HepG2 (cell line): ENCODE measurements around the gene CFAP92. TPM values are rescaled to one million over a fixed set of nuclear protein-coding genes. Genes with fewer than 3 reads are reported as not detected.

Experiments used
- ATAC-seq: fragments of 200-7000 bp; cut with Tn5 transposase; 3 replicates; pipeline ENCODE4 v1.9.1; 2020; ENCODE audit warnings: mild to moderate bottlenecking, moderate library complexity
- BruUV-seq: library from RNA; stranded (reverse); fragments of 400-500 nt; replicated peaks from 2 replicates; lab custom pipeline; 2021; lab: Mats Ljungman, UMichigan
- CTCF ChIA-PET: fragments of 300-600 bp; formaldehyde crosslinking; extraction: SDS; loops from one replicate; lab custom pipeline; 2021; ENCODE audit warnings: low total read pairs, inconsistent platforms, low intra/inter-chr PET ratio; lab: Yijun Ruan, JAX
- POLR2A ChIA-PET: fragments of 350-600 bp; sonication (Branson Sonifier 250); formaldehyde crosslinking; loops from one replicate; lab custom pipeline; 2020; ENCODE audit warnings: antibody characterized with exemption, inconsistent platforms; lab: Yijun Ruan, JAX
- DNase-seq: peaks from one replicate; pipeline ENCODE4 v3.0.0-alpha.2; 2015; ENCODE audit warnings: low spot score
- FAIRE-seq: peaks from 3 replicates; lab custom pipeline; 2011; peaks lifted over from hg19 to GRCh38; lab: Jason Lieb, UNC
- H2AFZ ChIP-seq: one replicate; pipeline ENCODE4 v1.6.1; 2011; ENCODE audit warnings: low read length, inconsistent platforms
- H3K27ac ChIP-seq: fragments of 300-600 bp; 3 replicates; pipeline ENCODE4 v1.8.0; 2011; ENCODE audit warnings: mixed run types, mild to moderate bottlenecking, mixed read lengths, low read length, inconsistent platforms; ENCODE audit not compliant: insufficient read depth; ENCODE audit errors: extremely low read length
- H3K27me3 ChIP-seq, 2 experiments: fragments of 200-600 bp in 1 of 2; 2 replicates in 1 of 2; 3 replicates in 1 of 2; pipeline versions ENCODE4 v1.6.0 to v1.8.0; 2011; ENCODE audit warnings: low read length in 2 of 2, mild to moderate bottlenecking in 2 of 2, moderate library complexity in 2 of 2, inconsistent platforms in 1 of 2; ENCODE audit not compliant: insufficient read depth in 2 of 2, control insufficient read depth in 1 of 2
- H3K36me3 ChIP-seq, 2 experiments: fragments of 200-600 bp in 1 of 2; replicated peaks in 1 of 2; 2 replicates in 1 of 2; 3 replicates in 1 of 2; pipeline versions ENCODE4 v1.5.1 to v1.8.0; 2011; ENCODE audit warnings: low read length in 2 of 2, inconsistent platforms in 1 of 2; ENCODE audit not compliant: insufficient read depth in 2 of 2, control insufficient read depth in 1 of 2
- H3K4me1 ChIP-seq: 2 replicates; pipeline ENCODE4 v1.5.1; 2012; ENCODE audit warnings: low read length, inconsistent platforms; ENCODE audit not compliant: insufficient read depth
- H3K4me2 ChIP-seq: 2 replicates; pipeline ENCODE4 v1.6.0; 2011; ENCODE audit warnings: low read depth, low read length, inconsistent platforms
- H3K4me3 ChIP-seq, 3 experiments: fragments of 200-600 bp in 1 of 3; sonication (generic), shearing (Covaris generic) in 1 of 3; replicated peaks in 1 of 3; 2 replicates each; pipeline ENCODE4 v1.5.1; 2011 to 2016; ENCODE audit warnings: low read length in 3 of 3, inconsistent platforms in 2 of 3, low read depth in 2 of 3, mild to moderate bottlenecking in 2 of 3, control low read depth in 1 of 3, mixed read lengths in 1 of 3; ENCODE audit not compliant: insufficient read depth in 1 of 3
- H3K79me2 ChIP-seq: one replicate; pipeline ENCODE4 v1.6.1; 2011; ENCODE audit warnings: low read length, inconsistent platforms; ENCODE audit not compliant: insufficient read depth
- H3K9ac ChIP-seq: 2 replicates; pipeline ENCODE4 v1.6.0; 2011; ENCODE audit warnings: mild to moderate bottlenecking, low read depth, low read length, inconsistent platforms; ENCODE audit not compliant: insufficient read depth
- H3K9me3 ChIP-seq: 2 replicates; pipeline ENCODE4 v1.5.1; 2012; ENCODE audit warnings: mild to moderate bottlenecking, low read length
- H4K20me1 ChIP-seq: 2 replicates; pipeline ENCODE4 v1.6.0; 2011; ENCODE audit warnings: inconsistent platforms, mild to moderate bottlenecking, low read length, moderate library complexity; ENCODE audit not compliant: insufficient read depth
- ETV5 ChIP-seq: IDR thresholded peaks from 2 replicates; pipeline ENCODE4 v1.6.1; 2018; ENCODE audit warnings: missing biosample characterization, missing genetic modification reagents, inconsistent platforms, borderline replicate concordance
- FOXJ3 ChIP-seq: sonication (generic); formaldehyde crosslinking; IDR thresholded peaks from 2 replicates; pipeline ENCODE4 v1.4.0; 2020; ENCODE audit warnings: missing genetic modification reagents, mild to moderate bottlenecking, borderline replicate concordance
- GTF3A ChIP-seq: sonication (generic); formaldehyde crosslinking; conservative IDR thresholded peaks from 2 replicates; pipeline ENCODE4 v1.4.0; 2020; ENCODE audit warnings: mild to moderate bottlenecking, missing genetic modification reagents
- KAT2B ChIP-seq: fragments of 150-350 bp; IDR thresholded peaks from 2 replicates; pipeline ENCODE4 v1.6.1; 2014; ENCODE audit warnings: low read depth, low read length, borderline replicate concordance
- MYPOP ChIP-seq: sonication (generic); formaldehyde crosslinking; IDR thresholded peaks from 2 replicates; pipeline ENCODE4 v1.8.1; 2023; ENCODE audit warnings: mild to moderate bottlenecking, moderate library complexity, missing genetic modification reagents
- NFKB2 ChIP-seq: sonication (generic); formaldehyde crosslinking; IDR thresholded peaks from 2 replicates; pipeline ENCODE4 v1.4.0; 2020; ENCODE audit warnings: missing genetic modification reagents, borderline replicate concordance
- PHF5A ChIP-seq: IDR thresholded peaks from one replicate; pipeline ENCODE4 v1.6.1; 2018; ENCODE audit warnings: low read depth, missing genetic modification reagents; ENCODE audit not compliant: unreplicated experiment
- ZBTB39 ChIP-seq: sonication (generic); formaldehyde crosslinking; IDR thresholded peaks from 2 replicates; pipeline ENCODE4 v1.5.0; 2020; ENCODE audit warnings: missing genetic modification reagents
- ZBTB7A ChIP-seq: sonication (generic); formaldehyde crosslinking; IDR thresholded peaks from 2 replicates; pipeline ENCODE4 v1.8.0; 2022; ENCODE audit warnings: mild to moderate bottlenecking, missing genetic modification reagents
- ZNF460 ChIP-seq: sonication (generic); formaldehyde crosslinking; IDR thresholded peaks from 2 replicates; pipeline ENCODE4 v1.5.1; 2020; ENCODE audit warnings: missing genetic modification reagents, mild to moderate bottlenecking, borderline replicate concordance
- ZNF572 ChIP-seq: sonication (generic); formaldehyde crosslinking; IDR thresholded peaks from 2 replicates; pipeline ENCODE4 v1.5.1; 2020; ENCODE audit warnings: mild to moderate bottlenecking, missing genetic modification reagents
- WGBS: methylation state at CpG from one replicate; pipeline ENCODE4 v1.1.6; 2017; ENCODE audit warnings: low lambda C conversion rate; 5-methylcytosine and 5-hydroxymethylcytosine counted together
- in situ Hi-C: cut with HindIII; loops from 2 replicates; pipeline ENCODE4 v1.10.0; 2017; ENCODE audit warnings: low pct_unique_long_range_greater_than_20kb; ENCODE audit not compliant: extremely low pct_ligation_motif_present
- intact Hi-C: fragments of 100-400 bp; cut with micrococcal nuclease; formaldehyde crosslinking; loops from one replicate; pipeline ENCODE4 v1.10.0; 2022; ENCODE audit not compliant: unreplicated experiment
- polyA plus RNA-seq, 8 experiments: library from polyadenylated mRNA; depleted of rRNA in 3 of 8; stranded (reverse) in 7 of 8; unstranded in 1 of 8; fragments of >200 nt; fragmentation: Illumina TruSeq in 4 of 8; extraction: Trizol in 4 of 8; gene quantifications; 2 replicates each; pipeline versions ENCODE4 v1.2.1 to v1.2.3, GENCODE V29; 2011 to 2016; ENCODE audit warnings: low read depth in 4 of 8, missing spikeins in 1 of 8, mixed read lengths in 1 of 8; ENCODE audit not compliant: insufficient read depth in 1 of 8
- total RNA-seq, 5 experiments: library from RNA; depleted of rRNA; stranded (reverse); fragments of >200 nt; fragmentation: Illumina TruSeq; extraction: Trizol; gene quantifications; 2 replicates each; pipeline ENCODE4 v1.2.3, GENCODE V29; 2016; ENCODE audit warnings: low read depth in 1 of 5
- TF ChIP-seq, protein P1 (sequence below): sonication (generic); formaldehyde crosslinking; IDR thresholded peaks from 2 replicates; pipeline ENCODE4 v1.8.0; 2022; ENCODE audit warnings: mild to moderate bottlenecking, missing genetic modification reagents, moderate library complexity
- TF ChIP-seq, protein P2 (sequence below): sonication (generic); formaldehyde crosslinking; IDR thresholded peaks from 2 replicates; pipeline ENCODE4 v1.8.1; 2023; ENCODE audit warnings: missing genetic modification reagents, mild to moderate bottlenecking, borderline replicate concordance

CFAP92 gene
- total and polyA plus RNA-seq, 2 of the 13 experiments (the other 11 are each of a cell fraction or from before 2014, with no cell fraction given): 0.18 to 0.46 TPM

- FAIRE-seq (no peak), ATAC-seq (no peak), DNase-seq (no peak)
- in situ Hi-C loops (no loop called here), intact Hi-C loops (no loop called here)
- TF ChIP-seq GTF3A (CRISPR knock-in tag): no peak
- no peak for TF ChIP-seq PHF5A (CRISPR knock-in tag)
- no peak for TF ChIP-seq NFKB2 (CRISPR knock-in tag)
- TF ChIP-seq MYPOP (CRISPR knock-in tag): no peak
- no peak for TF ChIP-seq ZBTB39
- no peak for TF ChIP-seq ZBTB7A (CRISPR knock-in tag)
- no peak for TF ChIP-seq KAT2B
- TF ChIP-seq FOXJ3 (CRISPR knock-in tag): no peak
- TF ChIP-seq, protein P1, sequence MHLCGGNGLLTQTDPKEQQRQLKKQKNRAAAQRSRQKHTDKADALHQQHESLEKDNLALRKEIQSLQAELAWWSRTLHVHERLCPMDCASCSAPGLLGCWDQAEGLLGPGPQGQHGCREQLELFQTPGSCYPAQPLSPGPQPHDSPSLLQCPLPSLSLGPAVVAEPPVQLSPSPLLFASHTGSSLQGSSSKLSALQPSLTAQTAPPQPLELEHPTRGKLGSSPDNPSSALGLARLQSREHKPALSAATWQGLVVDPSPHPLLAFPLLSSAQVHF (CRISPR knock-in tag): no peak
- TF ChIP-seq, protein P2, sequence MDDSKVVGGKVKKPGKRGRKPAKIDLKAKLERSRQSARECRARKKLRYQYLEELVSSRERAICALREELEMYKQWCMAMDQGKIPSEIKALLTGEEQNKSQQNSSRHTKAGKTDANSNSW (CRISPR knock-in tag): no peak
- no peak for TF ChIP-seq ZNF572
- TF ChIP-seq ETV5 (CRISPR knock-in tag): no peak
- TF ChIP-seq ZNF460 (CRISPR knock-in tag): no peak
- peaks cover 0 to 28% of the 10 kb centered on the region in 2 experiments; a peak in 3 of 5 replicates for H3K27me3 ChIP-seq
- no peak overlapping the region for H3K9ac ChIP-seq
- no peaks in the 10 kb centered on the region for H4K20me1 ChIP-seq
- ChIA-PET CTCF (no interaction called here), POLR2A (no interaction called here)
- no peak overlapping the region for H3K4me3 ChIP-seq
- no peaks in the 10 kb centered on the region for H3K9me3 ChIP-seq
- peaks cover 14% of the 10 kb centered on the region for H3K4me1 ChIP-seq
- H3K79me2 ChIP-seq: no peaks in the 10 kb centered on the region
- no peaks in the 10 kb centered on the region for H3K36me3 ChIP-seq
- no peak overlapping the region for H2AFZ ChIP-seq
- WGBS: 68% methylated on average over 15 of the region's 15 CpGs
- no TSS peak for BruUV-seq
- no peak overlapping the region for H3K27ac ChIP-seq
- H3K4me2 ChIP-seq: no peak overlapping the region
Measured at GRCh38 chr3:129025108-129025507, 31.2 kb upstream of the CFAP92 start.
